Measurements from ENCODE around the gene DIRAS1. TPM values are rescaled to one million over a fixed set of nuclear protein-coding genes. Genes with fewer than 3 reads are reported as not detected.

Gene DIRAS1
- total and polyA plus RNA-seq, 2 of the 8 experiments (the other 6 are each of a cell fraction or from before 2014, with no cell fraction given): 20.2 to 22.3 TPM

GRCh38 chr19:2678044-2678671, 43.0 kb downstream of the DIRAS1 start (continued):
- TF ChIP-seq NRF1 (IDR thresholded peaks at IDR 0.05; ENCODE audit: low read depth, low read length) (no peak), PHF8 (conservative IDR thresholded peaks at IDR 0.05; ENCODE audit: low read depth, low read length) (no peak), USF2 (IDR thresholded peaks at IDR 0.05; ENCODE audit: low read length) (no peak), ATF3 (IDR thresholded peaks at IDR 0.05; ENCODE audit: insufficient read depth, low read depth, low read length) (no peak), POLR2A (IDR thresholded peaks at IDR 0.05; ENCODE audit: control extremely low read depth in 1 of 2, low read depth in 2 of 2, low read length in 2 of 2) (no peak), BRCA1 (IDR thresholded peaks at IDR 0.05; ENCODE audit: low read depth, low read length) (no peak), BCL11A (IDR thresholded peaks at IDR 0.05; ENCODE audit: low read depth in 2 of 2, low read length in 2 of 2) (no peak)
- TF ChIP-seq, protein P1, sequence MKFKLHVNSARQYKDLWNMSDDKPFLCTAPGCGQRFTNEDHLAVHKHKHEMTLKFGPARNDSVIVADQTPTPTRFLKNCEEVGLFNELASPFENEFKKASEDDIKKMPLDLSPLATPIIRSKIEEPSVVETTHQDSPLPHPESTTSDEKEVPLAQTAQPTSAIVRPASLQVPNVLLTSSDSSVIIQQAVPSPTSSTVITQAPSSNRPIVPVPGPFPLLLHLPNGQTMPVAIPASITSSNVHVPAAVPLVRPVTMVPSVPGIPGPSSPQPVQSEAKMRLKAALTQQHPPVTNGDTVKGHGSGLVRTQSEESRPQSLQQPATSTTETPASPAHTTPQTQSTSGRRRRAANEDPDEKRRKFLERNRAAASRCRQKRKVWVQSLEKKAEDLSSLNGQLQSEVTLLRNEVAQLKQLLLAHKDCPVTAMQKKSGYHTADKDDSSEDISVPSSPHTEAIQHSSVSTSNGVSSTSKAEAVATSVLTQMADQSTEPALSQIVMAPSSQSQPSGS (IDR thresholded peaks at IDR 0.05; ENCODE audit: low read length): no peak

All from H1 (cell line).